H9 (cell line): ENCODE data around the gene KIF26B. TPM values are rescaled to one million over a fixed set of nuclear protein-coding genes. Genes with fewer than 3 reads are reported as not detected.

Source experiments
- DNase-seq: peaks from one replicate; pipeline ENCODE4 v3.0.0-alpha.2; 2017
- H2AFZ ChIP-seq: one replicate; pipeline ENCODE4 v1.6.1; 2013; ENCODE audit warnings: mild to moderate bottlenecking, low read length, control low read depth, moderate library complexity
- H2AK5ac ChIP-seq: 2 replicates; pipeline ENCODE4 v1.6.1; 2013; ENCODE audit warnings: low read length, control low read depth, mixed read lengths; ENCODE audit not compliant: insufficient read length
- H2BK120ac ChIP-seq: one replicate; pipeline ENCODE4 v1.6.1; 2013; ENCODE audit warnings: low read depth, mild to moderate bottlenecking, low read length, control low read depth, inconsistent platforms; ENCODE audit not compliant: poor library complexity, severe bottlenecking
- H2BK12ac ChIP-seq: 2 replicates; pipeline ENCODE4 v1.6.1; 2013; ENCODE audit warnings: low read length, control low read depth, mixed read lengths, low read depth; ENCODE audit not compliant: insufficient read length
- H2BK15ac ChIP-seq: 2 replicates; pipeline ENCODE4 v1.6.1; 2013; ENCODE audit warnings: low read depth, low read length, control low read depth
- H2BK20ac ChIP-seq: one replicate; pipeline ENCODE4 v1.6.1; 2013; ENCODE audit warnings: low read depth, mild to moderate bottlenecking, low read length, control low read depth, inconsistent platforms; ENCODE audit not compliant: poor library complexity, severe bottlenecking
- H2BK5ac ChIP-seq: 2 replicates; pipeline ENCODE4 v1.6.1; 2013; ENCODE audit warnings: low read length, control low read depth, mixed read lengths; ENCODE audit not compliant: insufficient read length
- H3K14ac ChIP-seq: 2 replicates; pipeline ENCODE4 v1.6.1; 2013; ENCODE audit warnings: low read length, control low read depth; ENCODE audit not compliant: insufficient read depth
- H3K18ac ChIP-seq: 2 replicates; pipeline ENCODE4 v1.6.1; 2013; ENCODE audit warnings: low read depth, mild to moderate bottlenecking, mixed read lengths, low read length, control low read depth; ENCODE audit not compliant: insufficient read length
- H3K23ac ChIP-seq: 2 replicates; pipeline ENCODE4 v1.6.1; 2013; ENCODE audit warnings: low read length, control low read depth, mixed read lengths, low read depth; ENCODE audit not compliant: insufficient read length
- H3K23me2 ChIP-seq: 2 replicates; pipeline ENCODE4 v1.6.1; 2013; ENCODE audit warnings: low read depth, mild to moderate bottlenecking, mixed read lengths, low read length, control low read depth; ENCODE audit not compliant: insufficient read length, poor library complexity, severe bottlenecking
- H3K27ac ChIP-seq: 2 replicates; pipeline ENCODE4 v1.5.1; 2013; ENCODE audit warnings: low read length, control low read depth, mixed read lengths, low read depth; ENCODE audit not compliant: insufficient read length
- H3K27me3 ChIP-seq: 2 replicates; pipeline ENCODE4 v1.6.1; 2013; ENCODE audit warnings: low read length, control low read depth, inconsistent platforms; ENCODE audit not compliant: insufficient read depth
- H3K4ac ChIP-seq: 2 replicates; pipeline ENCODE4 v1.6.1; 2013; ENCODE audit warnings: low read depth, mild to moderate bottlenecking, control low read depth, inconsistent platforms, low read length, moderate library complexity
- H3K4me1 ChIP-seq: 2 replicates; pipeline ENCODE4 v1.6.1; 2013; ENCODE audit warnings: low read length, control low read depth, inconsistent platforms; ENCODE audit not compliant: insufficient read depth
- H3K4me2 ChIP-seq: 2 replicates; pipeline ENCODE4 v1.6.1; 2013; ENCODE audit warnings: low read length, control low read depth, mixed read lengths; ENCODE audit not compliant: insufficient read length, insufficient read depth
- H3K56ac ChIP-seq: 2 replicates; pipeline ENCODE4 v1.6.1; 2013; ENCODE audit warnings: low read depth, mild to moderate bottlenecking, mixed read lengths, low read length, control low read depth; ENCODE audit not compliant: insufficient read length
- H3K79me1 ChIP-seq: 2 replicates; pipeline ENCODE4 v1.6.1; 2013; ENCODE audit warnings: low read depth, mild to moderate bottlenecking, moderate library complexity, low read length, control low read depth, inconsistent platforms; ENCODE audit not compliant: insufficient read depth, poor library complexity, severe bottlenecking
- H3K79me2 ChIP-seq: 2 replicates; pipeline ENCODE4 v1.6.1; 2013; ENCODE audit warnings: low read length, control low read depth, inconsistent platforms; ENCODE audit not compliant: insufficient read depth
- H3K9ac ChIP-seq: 2 replicates; pipeline ENCODE4 v1.6.1; 2013; ENCODE audit warnings: low read length, control low read depth, mixed read lengths; ENCODE audit not compliant: insufficient read length; ENCODE audit errors: extremely low read depth
- H3K9me3 ChIP-seq: one replicate; pipeline ENCODE4 v1.6.1; 2013; ENCODE audit warnings: low read depth, low read length, inconsistent platforms; ENCODE audit not compliant: control insufficient read depth
- H3T11ph ChIP-seq: one replicate; pipeline ENCODE4 v1.6.1; 2013; ENCODE audit warnings: mild to moderate bottlenecking, low read length, control low read depth, inconsistent platforms
- H4K20me1 ChIP-seq: one replicate; pipeline ENCODE4 v1.6.1; 2013; ENCODE audit not compliant: control insufficient read depth, insufficient read length, insufficient read depth
- H4K5ac ChIP-seq: 2 replicates; pipeline ENCODE4 v1.6.1; 2013; ENCODE audit warnings: low read depth, mild to moderate bottlenecking, mixed read lengths, low read length, control low read depth; ENCODE audit not compliant: insufficient read length
- H4K8ac ChIP-seq: replicated peaks from 2 replicates; pipeline ENCODE4 v1.6.1; 2013; ENCODE audit warnings: low read length, control low read depth, mixed read lengths, low read depth; ENCODE audit not compliant: insufficient read length
- H4K91ac ChIP-seq: 2 replicates; pipeline ENCODE4 v1.6.1; 2013; ENCODE audit warnings: low read depth, mild to moderate bottlenecking, moderate library complexity, mixed read lengths, low read length, control low read depth; ENCODE audit not compliant: insufficient read length
- H3K27ac Mint-ChIP-seq, 3 experiments: 2 replicates in 2 of 3; 3 replicates in 1 of 3; pipeline ENCODE4 v1.8.0; 2020 to 2021; ENCODE audit warnings: mixed read lengths in 3 of 3, mild to moderate bottlenecking in 1 of 3, moderate library complexity in 1 of 3
- H3K27me3 Mint-ChIP-seq: 2 replicates; pipeline ENCODE4 v1.8.0; 2021; ENCODE audit warnings: low read depth, mild to moderate bottlenecking, moderate library complexity, mixed read lengths
- H3K36me3 Mint-ChIP-seq, 3 experiments: 2 replicates in 2 of 3; 3 replicates in 1 of 3; pipeline ENCODE4 v1.8.0; 2020 to 2021; ENCODE audit warnings: low read depth in 3 of 3, mixed read lengths in 3 of 3; ENCODE audit not compliant: insufficient read depth in 1 of 3
- H3K4me1 Mint-ChIP-seq, 2 experiments: 2 replicates each; pipeline ENCODE4 v1.8.0; 2020; ENCODE audit warnings: mixed read lengths in 2 of 2
- H3K4me3 Mint-ChIP-seq, 2 experiments: 2 replicates in 1 of 2; 3 replicates in 1 of 2; pipeline ENCODE4 v1.8.0; 2020 to 2021; ENCODE audit warnings: mild to moderate bottlenecking in 2 of 2, mixed read lengths in 2 of 2, moderate library complexity in 1 of 2
- H3K9me3 Mint-ChIP-seq, 2 experiments: 2 replicates in 1 of 2; 3 replicates in 1 of 2; pipeline ENCODE4 v1.8.0; 2020; ENCODE audit warnings: mild to moderate bottlenecking in 2 of 2, mixed read lengths in 2 of 2, moderate library complexity in 1 of 2
- CTCF ChIP-seq: fragments of 200-600 bp; sonication (generic); conservative IDR thresholded peaks from 3 replicates; pipeline ENCODE4 v1.8.0; 2021; ENCODE audit warnings: antibody characterized with exemption, mild to moderate bottlenecking
- WGBS: extraction: QIAGEN DNeasy Blood & Tissue Kit; methylation state at CpG from one replicate; pipeline ENCODE4 v1.1.7; 2013; ENCODE audit warnings: missing lambda C conversion rate, low lambda C conversion rate, mixed read lengths; ENCODE audit not compliant: insufficient read length; ENCODE audit errors: extremely low coverage; 5-methylcytosine and 5-hydroxymethylcytosine counted together
- total RNA-seq: library from RNA; stranded (reverse); gene quantifications from 2 replicates; pipeline ENCODE4 v1.2.1, GENCODE V29; 2021

The KIF26B gene
- total RNA-seq, 1 experiment from 2014 or later, result 0.13 TPM

- Mint-ChIP-seq H3K27me3 (peaks cover 55% of the 10 kb centered on the region), H3K4me3 (peak overlapping the region in 1 of 2 experiments; percentile 66; a peak in 4 of 5 replicates), H3K36me3 (no peaks in the 10 kb centered on the region), H3K4me1 (peaks cover 15 to 16% of the 10 kb centered on the region in 2 experiments), H3K27ac (peak overlapping the region in 2 of 3 experiments; percentile 33 to 86; a peak in 2 of 7 replicates), H3K9me3 (no peaks in the 10 kb centered on the region; a peak in 1 of 5 replicates)
- Histone ChIP-seq H2BK12ac (no peak overlapping the region), H2BK20ac (no peak overlapping the region), H3K56ac (no peak overlapping the region), H3K9ac (no peak overlapping the region), H3K18ac (no peak overlapping the region), H3K4me2 (no peak overlapping the region), H4K20me1 (no peaks in the 10 kb centered on the region), H2BK5ac (no peak overlapping the region), H3K14ac (no peak overlapping the region), H2AFZ (no peak overlapping the region), H3K27me3 (no peaks in the 10 kb centered on the region), H3K23ac (no peak overlapping the region), H4K8ac (no peak overlapping the region), H3K23me2 (no peaks in the 10 kb centered on the region), H3K4me1 (peaks cover 3% of the 10 kb centered on the region; the same call in 1 of the 2 replicates), H3K27ac (no peak overlapping the region), H2BK15ac (no peak overlapping the region), H3K4ac (no peak overlapping the region), H3K9me3 (no peaks in the 10 kb centered on the region), H3K79me1 (no peaks in the 10 kb centered on the region), H2AK5ac (no peak overlapping the region), H4K91ac (no peak overlapping the region), H4K5ac (no peak overlapping the region), H3K79me2 (no peaks in the 10 kb centered on the region), H3T11ph (no peak overlapping the region), H2BK120ac (no peak overlapping the region)
- TF ChIP-seq CTCF, result no peak
- no peak for DNase-seq
- WGBS, result no CpG with 5 or more reads among the region's 6 CpGs
Measured at GRCh38 chr1:245235156-245235555, 80.4 kb downstream of the KIF26B start.
